Loucy (cell line): ENCODE data around the gene SDK2.

ENCODE experiments used
- H2AFZ ChIP-seq: fragments of 200-600 bp; sonication (generic); 2 replicates; pipeline ENCODE4 v1.6.0; 2016; ENCODE audit warnings: antibody characterized with exemption, mild to moderate bottlenecking, low read length, moderate library complexity
- H3F3A ChIP-seq: fragments of 200-600 bp; 2 replicates; pipeline ENCODE4 v1.6.0; 2016; ENCODE audit warnings: antibody characterized with exemption, low read depth, mild to moderate bottlenecking
- H3K27me3 ChIP-seq: fragments of 200-600 bp; sonication (generic); 2 replicates; pipeline ENCODE4 v1.6.1; 2014; ENCODE audit warnings: low read length, mild to moderate bottlenecking; ENCODE audit not compliant: insufficient read depth, poor library complexity, severe bottlenecking
- H3K36me3 ChIP-seq: fragments of 200-600 bp; sonication (generic); 2 replicates; pipeline ENCODE4 v1.6.1; 2016; ENCODE audit warnings: low read length; ENCODE audit not compliant: insufficient read depth
- H3K4me1 ChIP-seq: fragments of 200-600 bp; sonication (generic); 2 replicates; pipeline ENCODE4 v1.5.1; 2014; ENCODE audit warnings: low read length, mild to moderate bottlenecking; ENCODE audit not compliant: insufficient read depth, poor library complexity, severe bottlenecking
- H3K4me2 ChIP-seq: fragments of 200-600 bp; sonication (generic); 2 replicates; pipeline ENCODE4 v1.6.0; 2014; ENCODE audit warnings: antibody characterized with exemption, low read length, low read depth, mild to moderate bottlenecking; ENCODE audit not compliant: poor library complexity, severe bottlenecking
- H3K4me3 ChIP-seq: fragments of 200-600 bp; sonication (generic); 2 replicates; pipeline ENCODE4 v1.5.1; 2014; ENCODE audit warnings: low read length, mild to moderate bottlenecking, mixed read lengths; ENCODE audit not compliant: poor library complexity, severe bottlenecking
- H3K79me2 ChIP-seq: fragments of 200-600 bp; sonication (generic); 2 replicates; pipeline ENCODE4 v1.6.1; 2014; ENCODE audit warnings: low read length; ENCODE audit not compliant: insufficient read depth
- H3K9ac ChIP-seq: fragments of 200-600 bp; sonication (generic); 2 replicates; pipeline ENCODE4 v1.6.0; 2014; ENCODE audit warnings: mild to moderate bottlenecking, low read depth, low read length, moderate library complexity; ENCODE audit not compliant: poor library complexity, severe bottlenecking
- H3K9me2 ChIP-seq: fragments of 200-600 bp; sonication (generic); replicated peaks from 2 replicates; pipeline ENCODE4 v1.6.1; 2016; ENCODE audit warnings: low read depth, low read length, mixed read lengths
- H3K9me3 ChIP-seq: fragments of 200-600 bp; sonication (generic); 2 replicates; pipeline ENCODE4 v1.6.1; 2014; ENCODE audit warnings: mild to moderate bottlenecking, antibody characterized with exemption, low read length, low read depth; ENCODE audit not compliant: insufficient read depth
- H4K20me1 ChIP-seq: fragments of 200-600 bp; sonication (generic); 2 replicates; pipeline ENCODE4 v1.6.0; 2014; ENCODE audit warnings: antibody characterized with exemption, low read length, mild to moderate bottlenecking; ENCODE audit not compliant: insufficient read depth, poor library complexity, severe bottlenecking
- EZH2phosphoT487 ChIP-seq: fragments of 200-600 bp; IDR thresholded peaks from 2 replicates; pipeline ENCODE4 v1.6.1; 2018; ENCODE audit warnings: antibody characterized with exemption, mild to moderate bottlenecking, moderate library complexity, borderline replicate concordance
- TF ChIP-seq, protein P1 (sequence below): fragments of 200-600 bp; sonication (generic); conservative IDR thresholded peaks from 2 replicates; pipeline ENCODE4 v1.5.1; 2014; ENCODE audit warnings: mild to moderate bottlenecking, antibody characterized with exemption, low read length

The SDK2 gene

DNA sequence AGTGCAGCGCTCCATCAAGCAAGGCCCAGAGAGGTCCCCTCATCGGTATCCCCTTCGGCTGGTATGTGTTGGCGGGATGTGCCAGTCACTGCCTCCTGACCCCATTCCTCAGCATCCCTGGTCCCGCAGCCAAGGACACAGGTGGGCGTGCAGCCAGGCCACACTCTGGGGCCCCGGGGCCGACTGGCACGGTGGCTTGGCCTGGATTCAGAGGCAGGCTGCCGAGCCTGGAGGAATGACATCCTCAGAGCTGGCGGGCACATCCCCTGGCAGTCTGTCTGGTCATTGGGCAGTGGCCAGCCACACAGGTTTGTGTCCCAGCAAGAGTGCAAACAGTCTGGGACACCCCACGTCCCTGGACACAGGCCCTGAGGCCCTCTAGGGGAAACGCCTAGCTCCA lies 111.1 kb downstream of the SDK2 start:
- Histone ChIP-seq H3F3A (no peaks in the 10 kb centered on the region), H3K4me3 (no peak overlapping the region), H3K36me3 (peaks cover 7% of the 10 kb centered on the region; the same call in 1 of the 2 replicates), H3K9me3 (no peaks in the 10 kb centered on the region), H3K27me3 (no peaks in the 10 kb centered on the region), H3K79me2 (peaks cover 9% of the 10 kb centered on the region; the same call in 1 of the 2 replicates), H3K4me2 (peak overlapping the region; percentile 3), H3K9me2 (no peaks in the 10 kb centered on the region), H3K4me1 (peaks cover 42% of the 10 kb centered on the region), H2AFZ (no peak overlapping the region), H4K20me1 (no peaks in the 10 kb centered on the region), H3K9ac (peak overlapping the region; percentile 6)
- TF ChIP-seq, protein P1, sequence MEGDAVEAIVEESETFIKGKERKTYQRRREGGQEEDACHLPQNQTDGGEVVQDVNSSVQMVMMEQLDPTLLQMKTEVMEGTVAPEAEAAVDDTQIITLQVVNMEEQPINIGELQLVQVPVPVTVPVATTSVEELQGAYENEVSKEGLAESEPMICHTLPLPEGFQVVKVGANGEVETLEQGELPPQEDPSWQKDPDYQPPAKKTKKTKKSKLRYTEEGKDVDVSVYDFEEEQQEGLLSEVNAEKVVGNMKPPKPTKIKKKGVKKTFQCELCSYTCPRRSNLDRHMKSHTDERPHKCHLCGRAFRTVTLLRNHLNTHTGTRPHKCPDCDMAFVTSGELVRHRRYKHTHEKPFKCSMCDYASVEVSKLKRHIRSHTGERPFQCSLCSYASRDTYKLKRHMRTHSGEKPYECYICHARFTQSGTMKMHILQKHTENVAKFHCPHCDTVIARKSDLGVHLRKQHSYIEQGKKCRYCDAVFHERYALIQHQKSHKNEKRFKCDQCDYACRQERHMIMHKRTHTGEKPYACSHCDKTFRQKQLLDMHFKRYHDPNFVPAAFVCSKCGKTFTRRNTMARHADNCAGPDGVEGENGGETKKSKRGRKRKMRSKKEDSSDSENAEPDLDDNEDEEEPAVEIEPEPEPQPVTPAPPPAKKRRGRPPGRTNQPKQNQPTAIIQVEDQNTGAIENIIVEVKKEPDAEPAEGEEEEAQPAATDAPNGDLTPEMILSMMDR: no peak
- TF ChIP-seq EZH2phosphoT487: no peak

DNA sequence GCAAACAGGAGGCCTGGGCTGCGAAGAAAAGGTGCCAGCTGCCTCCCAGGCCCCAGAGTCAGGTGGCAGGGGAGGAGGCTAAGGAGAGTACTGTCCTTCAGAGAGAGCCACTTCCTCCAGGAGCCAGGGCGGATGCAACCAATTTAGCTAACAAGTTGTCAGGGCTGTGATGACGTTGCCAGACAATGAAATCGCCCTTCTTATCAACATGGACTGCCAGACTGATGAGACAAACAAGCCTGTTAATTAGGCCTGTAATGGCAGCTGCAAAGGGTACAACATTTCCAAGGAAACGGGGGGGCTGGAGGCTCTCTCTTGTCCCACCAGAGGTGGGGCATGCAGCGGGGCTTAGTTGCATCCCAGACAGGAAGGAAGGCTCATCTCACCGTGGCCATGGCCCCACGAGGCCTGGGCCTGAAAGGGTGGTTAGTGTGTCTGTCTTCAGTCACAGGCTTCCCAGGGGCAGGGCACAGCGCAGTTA lies 111.8 kb downstream of the SDK2 start:
- TF ChIP-seq, protein P1: no peak
- TF ChIP-seq EZH2phosphoT487: no peak
- Histone ChIP-seq H3K4me2 (peak overlapping the region; percentile 3), H3K36me3 (peaks cover 7% of the 10 kb centered on the region; the same call in 1 of the 2 replicates), H3K4me3 (no peak overlapping the region), H3K9me3 (no peaks in the 10 kb centered on the region), H3F3A (no peaks in the 10 kb centered on the region), H3K27me3 (no peaks in the 10 kb centered on the region), H3K79me2 (peaks cover 9% of the 10 kb centered on the region; the same call in 1 of the 2 replicates), H3K4me1 (peaks cover 42% of the 10 kb centered on the region), H2AFZ (no peak overlapping the region), H4K20me1 (no peaks in the 10 kb centered on the region), H3K9me2 (no peaks in the 10 kb centered on the region), H3K9ac (peak overlapping the region; percentile 6)

DNA sequence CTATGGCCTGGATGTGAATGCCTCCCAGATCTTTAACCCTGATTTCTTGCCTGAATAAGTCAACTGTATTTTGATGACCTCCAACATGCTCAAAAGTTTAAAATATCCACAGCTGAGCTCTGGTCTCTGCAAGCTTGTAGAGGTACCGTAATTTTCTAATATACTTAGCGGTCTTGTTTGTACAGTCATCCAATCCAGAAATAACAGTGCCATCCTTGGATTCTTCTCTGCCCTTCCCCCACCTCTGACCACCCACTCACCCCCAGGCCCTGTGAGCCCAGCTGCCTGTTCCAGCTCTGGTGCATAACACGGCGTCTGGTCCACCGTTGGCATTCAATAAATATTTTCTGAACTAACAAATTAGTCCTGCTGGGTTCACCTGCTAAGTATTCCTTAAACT lies 113.1 kb downstream of the SDK2 start:
- Histone ChIP-seq H3F3A (no peaks in the 10 kb centered on the region), H3K36me3 (peaks cover 7% of the 10 kb centered on the region; the same call in 1 of the 2 replicates), H2AFZ (no peak overlapping the region), H3K4me3 (no peak overlapping the region), H3K9ac (no peak overlapping the region), H3K4me2 (no peak overlapping the region), H3K27me3 (no peaks in the 10 kb centered on the region), H3K9me2 (no peaks in the 10 kb centered on the region), H4K20me1 (no peaks in the 10 kb centered on the region), H3K79me2 (peaks cover 9% of the 10 kb centered on the region; the same call in 1 of the 2 replicates), H3K9me3 (no peaks in the 10 kb centered on the region), H3K4me1 (peaks cover 42% of the 10 kb centered on the region)
- TF ChIP-seq EZH2phosphoT487: no peak
- TF ChIP-seq, protein P1: no peak
